Sigmoid colon (tissue), 7 donors: ENCODE results near the gene HPCAL1. TPM values are rescaled to one million over a fixed set of nuclear protein-coding genes. Genes with fewer than 3 reads are reported as not detected.

Experiments
- DNase-seq: peaks from one replicate; pipeline ENCODE4 v3.0.0-alpha.2; 2019
- H3K27ac ChIP-seq, 4 donors: fragments of 200-600 bp; sonication (generic); one replicate each; pipeline ENCODE4 v1.5.1; 2016 to 2019; ENCODE audit warnings: mild to moderate bottlenecking in 1 of 4
- H3K27me3 ChIP-seq, 3 donors: fragments of 200-600 bp; sonication (generic); one replicate each; pipeline ENCODE4 v1.5.1; 2019; ENCODE audit warnings: mild to moderate bottlenecking in 1 of 3
- H3K36me3 ChIP-seq, 4 donors: fragments of 200-600 bp; sonication (generic); one replicate each; pipeline ENCODE4 v1.5.1; 2016 to 2019
- H3K4me1 ChIP-seq, 4 donors: fragments of 200-600 bp; sonication (generic); one replicate each; pipeline ENCODE4 v1.5.1; 2017 to 2019
- H3K4me3 ChIP-seq, 4 donors: fragments of 200-600 bp; sonication (generic); one replicate each; pipeline ENCODE4 v1.5.1; 2017 to 2019; ENCODE audit warnings: mild to moderate bottlenecking in 2 of 4, moderate library complexity in 1 of 4
- H3K9me3 ChIP-seq, 4 donors: fragments of 200-600 bp in 3 of 4; sonication (generic) in 3 of 4; one replicate each; pipeline versions ENCODE4 v1.5.1 to v1.6.1; 2013 to 2019
- CTCF ChIP-seq, 4 experiments: fragments of 450-650 bp in 3 of 4; fragments of 200-600 bp in 1 of 4; IDR thresholded peaks; one replicate each; pipeline ENCODE4 v1.5.1; 2016 to 2019; ENCODE audit warnings: antibody characterized with exemption in 4 of 4, mild to moderate bottlenecking in 3 of 4, moderate library complexity in 2 of 4
- EP300 ChIP-seq, 4 donors: sonication (generic); formaldehyde crosslinking; IDR thresholded peaks; one replicate each; pipeline ENCODE4 v1.6.1; 2017; ENCODE audit warnings: antibody characterized with exemption in 4 of 4
- POLR2A ChIP-seq, 2 donors: fragments of 450-650 bp; IDR thresholded peaks; one replicate each; pipeline ENCODE4 v1.6.1; 2016; ENCODE audit warnings: antibody characterized with exemption in 2 of 2, mild to moderate bottlenecking in 2 of 2, moderate library complexity in 2 of 2
- POLR2AphosphoS5 ChIP-seq, 4 donors: sonication (generic); formaldehyde crosslinking; IDR thresholded peaks; one replicate each; pipeline ENCODE4 v1.6.1; 2017; ENCODE audit warnings: antibody characterized with exemption in 4 of 4
- WGBS, 2 donors: extraction: QIAGEN DNeasy Blood & Tissue Kit; methylation state at CpG; one replicate each; pipeline ENCODE4 v1.1.7; 2013; 5-methylcytosine and 5-hydroxymethylcytosine counted together
- intact Hi-C: fragments of 100-400 bp; cut with DNase I; formaldehyde crosslinking; loops from one replicate; pipeline ENCODE4 v1.15.1; 2023
- polyA plus RNA-seq, 3 donors: library from polyadenylated mRNA; stranded (reverse); fragments of 200-250 nt; gene quantifications; one replicate each; pipeline ENCODE4 v1.2.3, GENCODE V29; 2013
- total RNA-seq, 4 donors: library from RNA; depleted of rRNA; stranded (reverse); fragments of >200 nt; gene quantifications; one replicate each; pipeline ENCODE4 v1.1.0, GENCODE V29; 2016
- donor health status: healthy with polysubstance abuse.
- donor health status: Bipolar disorder and iron deficiency.
- donor health status: healthy.

HPCAL1 gene
- total and polyA plus RNA-seq, 7 donors: 27.7 to 115 (median 46.0) TPM

GRCh38 chr2:10417551-10418335 lies 115.0 kb downstream of the HPCAL1 start:
- peaks cover 0 to 6% (median 3%) of the 10 kb centered on the region in 4 donors for H3K36me3 ChIP-seq
- DNase-seq: no peak
- H3K27ac ChIP-seq: no peak overlapping the region
- H3K9me3 ChIP-seq: no peaks in the 10 kb centered on the region
- H3K27me3 ChIP-seq: no peaks in the 10 kb centered on the region
- no peak overlapping the region for H3K4me3 ChIP-seq
- peaks cover 0 to 19% (median 14%) of the 10 kb centered on the region in 4 donors for H3K4me1 ChIP-seq
- TF ChIP-seq POLR2AphosphoS5 (IDR thresholded peaks at IDR 0.05) (no peak), EP300 (IDR thresholded peaks at IDR 0.05) (no peak), POLR2A (IDR thresholded peaks at IDR 0.05) (no peak), CTCF (IDR thresholded peaks at IDR 0.05) (no peak)
- intact Hi-C loops: no loop called here
- 15 to 63% methylated on average over 6 of the region's 6 CpGs for WGBS, 2 donors

GRCh38 chr2:10419553-10420257 lies 117.0 kb downstream of the HPCAL1 start:
- H3K27me3 ChIP-seq: no peaks in the 10 kb centered on the region
- intact Hi-C loops: no loop called here
- no peak for DNase-seq
- H3K36me3 ChIP-seq: peaks cover 0 to 20% (median 5%) of the 10 kb centered on the region in 4 donors
- no peaks in the 10 kb centered on the region for H3K9me3 ChIP-seq
- WGBS, 2 donors: 97% methylated on average over 54 of the region's 54 CpGs
- no peaks in the 10 kb centered on the region for H3K4me1 ChIP-seq
- no peak overlapping the region for H3K27ac ChIP-seq
- no peak overlapping the region for H3K4me3 ChIP-seq
- TF ChIP-seq CTCF (IDR thresholded peaks at IDR 0.05) (no peak), EP300 (IDR thresholded peaks at IDR 0.05) (no peak), POLR2AphosphoS5 (IDR thresholded peaks at IDR 0.05) (no peak), POLR2A (IDR thresholded peaks at IDR 0.05) (no peak)

GRCh38 chr2:10422251-10422650 lies 119.5 kb downstream of the HPCAL1 start:
- no peak for TF ChIP-seq POLR2AphosphoS5 (IDR thresholded peaks at IDR 0.05)
- no peak for TF ChIP-seq POLR2A (IDR thresholded peaks at IDR 0.05)
- no peak for TF ChIP-seq EP300 (IDR thresholded peaks at IDR 0.05)
- no peak for TF ChIP-seq CTCF (IDR thresholded peaks at IDR 0.05)
- H3K4me3 ChIP-seq: no peak overlapping the region
- no peak overlapping the region for H3K27ac ChIP-seq
- no peaks in the 10 kb centered on the region for H3K4me1 ChIP-seq
- WGBS, 2 donors: 82 to 95% methylated on average over 6 of the region's 6 CpGs
- intact Hi-C loops: no loop called here
- no peaks in the 10 kb centered on the region for H3K9me3 ChIP-seq
- DNase-seq: no peak
- H3K36me3 ChIP-seq: peaks cover 0 to 35% (median 10%) of the 10 kb centered on the region in 4 donors
- H3K27me3 ChIP-seq: no peaks in the 10 kb centered on the region

GRCh38 chr2:10422732-10423399 lies 120.2 kb downstream of the HPCAL1 start:
- H3K4me3 ChIP-seq: no peak overlapping the region
- H3K4me1 ChIP-seq: no peaks in the 10 kb centered on the region
- TF ChIP-seq POLR2AphosphoS5 (IDR thresholded peaks at IDR 0.05): no peak
- TF ChIP-seq POLR2A (IDR thresholded peaks at IDR 0.05): no peak
- TF ChIP-seq CTCF (IDR thresholded peaks at IDR 0.05): no peak
- TF ChIP-seq EP300 (IDR thresholded peaks at IDR 0.05): no peak
- DNase-seq: no peak
- H3K9me3 ChIP-seq: no peaks in the 10 kb centered on the region
- H3K36me3 ChIP-seq: peaks cover 0 to 35% (median 10%) of the 10 kb centered on the region in 4 donors
- 93 to 94% methylated on average over 24 of the region's 24 CpGs for WGBS, 2 donors
- H3K27ac ChIP-seq: no peak overlapping the region
- no peaks in the 10 kb centered on the region for H3K27me3 ChIP-seq
- intact Hi-C loops: no loop called here
